GM19193 (cell line): Measurements from ENCODE around the gene USH1C.

Experiments used
- POLR2A ChIP-seq: IDR thresholded peaks from 4 replicates; pipeline ENCODE4 v1.6.1; 2011; ENCODE audit not compliant: insufficient read depth, insufficient read length; ENCODE audit errors: extremely low read depth

The USH1C gene

DNA sequence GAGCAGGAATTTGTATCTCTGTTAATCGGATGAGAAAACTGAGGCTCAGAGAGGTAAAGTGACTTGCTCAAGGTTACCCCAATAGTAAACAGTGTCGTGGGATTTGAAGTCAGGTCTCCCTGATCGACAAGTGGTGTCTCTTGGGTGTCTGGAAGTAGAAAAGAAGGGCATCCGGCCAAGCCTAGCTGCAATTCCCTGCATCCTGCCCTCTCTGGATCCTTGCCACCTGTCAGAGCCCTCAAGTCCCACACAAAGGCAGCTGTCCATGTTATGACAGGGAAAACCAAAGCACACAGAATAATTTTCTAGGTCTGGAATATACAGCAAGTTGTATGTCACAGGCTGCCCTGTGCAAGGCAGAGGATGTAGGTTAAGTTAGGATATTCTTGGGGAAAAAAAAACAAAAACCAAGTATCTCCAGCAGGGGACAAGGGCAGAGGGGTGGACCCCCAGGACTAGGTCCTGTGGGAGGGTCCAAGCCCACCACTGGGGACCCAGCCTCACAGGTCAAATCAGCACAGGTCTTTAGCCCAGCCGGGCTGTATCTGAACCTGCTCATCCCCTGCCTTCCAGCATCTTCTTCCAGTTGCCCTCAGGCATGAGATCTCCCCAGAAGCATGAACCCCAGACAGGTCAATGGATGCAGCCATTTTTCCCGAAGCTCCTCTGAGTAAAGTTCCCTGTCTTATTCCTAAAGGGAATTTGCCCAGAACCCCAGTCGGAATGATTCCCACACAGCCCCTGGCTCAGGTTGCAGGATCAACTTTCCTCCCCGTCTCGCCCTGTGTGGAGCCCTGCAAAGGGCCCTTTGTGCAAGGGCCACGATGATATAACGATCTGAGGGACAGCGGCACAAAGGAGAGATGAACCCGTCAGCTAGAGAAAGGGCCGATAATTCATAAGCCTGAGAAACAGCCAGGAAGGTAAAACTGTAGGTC, 15.0 kb downstream of the USH1C start:
- no peak for TF ChIP-seq POLR2A

DNA sequence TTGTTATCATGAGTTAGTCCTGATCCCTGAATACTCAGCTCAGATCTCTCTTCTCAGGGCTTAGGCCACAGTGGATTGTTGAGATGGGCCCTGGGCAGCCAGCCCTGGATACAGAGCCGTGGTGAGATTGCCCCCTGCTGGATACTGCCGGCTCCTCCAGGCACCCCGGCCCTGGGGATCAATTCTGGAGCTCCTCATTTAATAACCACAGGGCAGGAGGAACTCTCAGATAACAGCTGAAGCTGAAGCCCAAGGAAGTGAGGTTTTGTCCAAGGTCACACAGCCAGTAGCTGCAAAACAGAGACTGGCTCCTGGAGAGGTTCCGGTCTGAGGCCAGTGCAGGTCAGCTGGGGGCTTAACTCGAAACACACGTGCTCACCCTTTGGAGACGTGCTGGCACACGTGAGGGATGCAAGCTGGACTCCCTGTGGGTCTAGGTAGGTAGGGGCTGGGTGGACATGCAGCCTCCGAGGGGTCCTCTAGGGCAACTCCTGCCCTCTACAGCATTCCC, 16.0 kb downstream of the USH1C start:
- no peak for TF ChIP-seq POLR2A

GRCh38 chr11:17527628-17527995, 16.6 kb downstream of the USH1C start:
- TF ChIP-seq POLR2A, result no peak

GRCh38 chr11:17526931-17527627, 17.1 kb downstream of the USH1C start:
- no peak for TF ChIP-seq POLR2A

GRCh38 chr11:17526326-17526725, 17.9 kb downstream of the USH1C start:
- no peak for TF ChIP-seq POLR2A

- no peak for TF ChIP-seq POLR2A
Observed at GRCh38 chr11:17525570-17525969, 18.6 kb downstream of the USH1C start.

- TF ChIP-seq POLR2A, result no peak
Observed at GRCh38 chr11:17524221-17524620, 20.0 kb downstream of the USH1C start.

DNA sequence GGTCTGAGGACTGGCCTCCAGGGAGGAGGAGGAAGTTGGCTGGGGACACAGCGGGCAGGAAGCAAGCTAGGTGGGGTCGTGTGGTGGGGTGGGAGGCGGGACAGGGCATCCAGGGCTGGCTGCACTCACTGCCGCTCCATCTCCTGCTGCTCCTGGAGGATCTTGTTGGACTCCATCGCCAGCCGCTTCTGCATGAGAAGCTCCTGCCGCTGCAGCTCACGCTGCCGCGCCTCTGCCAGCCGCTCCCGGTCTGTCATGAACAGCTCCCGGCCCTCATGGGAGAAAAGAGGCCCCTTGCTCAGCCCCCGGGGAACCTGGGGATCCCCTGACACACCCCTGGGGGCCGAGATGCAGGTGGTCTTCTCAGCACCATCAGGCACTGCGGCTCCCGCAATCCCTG, 21.6 kb downstream of the USH1C start:
- no peak for TF ChIP-seq POLR2A

- TF ChIP-seq POLR2A, result no peak
Observed at GRCh38 chr11:17521106-17521900, 22.9 kb downstream of the USH1C start.

DNA sequence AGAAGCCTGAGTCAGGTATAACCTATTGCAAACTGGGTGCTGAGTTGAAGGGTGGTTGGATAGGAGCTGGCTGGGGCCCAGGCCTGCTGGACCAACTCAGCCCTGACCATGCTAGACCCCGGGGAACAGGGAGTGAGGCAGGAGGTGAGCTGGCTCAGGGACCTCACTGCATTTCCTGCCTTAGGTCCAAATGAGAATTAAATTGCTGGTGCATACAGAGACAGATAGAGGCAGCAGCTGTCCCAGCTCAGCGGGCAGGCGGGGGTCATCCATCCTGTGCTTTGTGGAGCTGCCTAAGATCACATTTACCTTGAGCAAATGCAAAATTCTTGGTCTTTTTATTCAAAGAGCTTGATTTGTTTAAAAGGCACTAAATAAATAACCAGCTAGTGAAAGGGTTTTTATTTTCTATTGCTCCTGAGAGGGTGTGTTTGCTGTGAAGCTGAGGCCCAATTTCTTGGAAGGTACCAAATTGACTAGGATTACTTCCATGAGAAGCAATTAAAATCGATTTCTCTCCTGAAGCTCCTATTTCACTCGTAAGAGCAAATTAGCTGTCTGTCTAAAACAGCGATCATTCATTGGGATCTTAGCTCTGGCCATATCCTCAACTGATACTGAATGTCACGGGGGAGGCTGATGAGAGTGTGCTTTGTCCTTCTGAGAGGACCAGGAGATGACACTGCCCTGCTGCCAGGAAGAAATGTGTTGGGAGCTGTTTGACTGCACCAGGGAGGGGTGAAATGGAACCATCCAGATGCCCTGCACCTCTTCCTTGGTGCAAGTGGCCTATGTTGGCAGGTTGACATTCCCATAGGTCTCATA, 24.9 kb downstream of the USH1C start:
- no peak for TF ChIP-seq POLR2A

DNA sequence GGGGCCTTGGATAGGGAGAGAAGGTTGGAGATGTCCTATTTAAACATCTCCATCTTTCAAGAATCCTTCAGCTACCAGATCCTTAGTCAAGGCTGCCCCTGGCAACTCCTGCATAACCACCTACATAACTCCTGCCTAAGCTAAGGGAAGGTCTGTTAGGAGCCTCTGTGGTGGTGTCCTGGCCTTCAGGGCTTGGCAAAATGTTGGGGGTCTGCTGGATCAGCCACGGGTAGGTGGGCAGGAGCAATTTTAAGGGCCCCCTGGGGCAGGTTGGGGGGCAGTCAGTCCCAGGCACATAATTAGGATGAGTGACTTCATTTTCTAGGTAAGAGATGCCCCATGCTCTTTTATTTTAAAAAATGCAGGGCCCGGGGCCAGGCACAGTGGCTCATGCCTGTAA, 25.9 kb downstream of the USH1C start:
- TF ChIP-seq POLR2A, result no peak

DNA sequence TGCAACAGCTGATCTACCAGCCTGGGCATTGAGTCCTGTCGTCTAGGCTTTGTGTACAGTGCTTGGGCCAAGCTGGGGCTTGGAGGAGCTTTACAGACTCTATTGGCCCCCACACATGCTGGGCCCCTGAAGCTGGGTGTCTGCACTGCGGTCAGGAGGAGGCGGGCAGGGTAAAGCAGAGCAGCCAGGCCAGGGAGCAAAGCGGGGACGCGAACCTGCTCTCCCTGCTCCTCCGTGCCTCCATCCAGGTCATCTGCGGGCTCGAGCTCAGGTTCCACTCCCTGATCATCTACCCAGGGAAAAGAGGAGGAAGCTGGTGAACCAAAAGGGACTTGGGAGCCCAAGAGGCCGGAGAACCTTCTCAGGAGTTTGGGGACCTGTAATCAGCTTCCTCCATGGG, 27.0 kb downstream of the USH1C start:
- no peak for TF ChIP-seq POLR2A

DNA sequence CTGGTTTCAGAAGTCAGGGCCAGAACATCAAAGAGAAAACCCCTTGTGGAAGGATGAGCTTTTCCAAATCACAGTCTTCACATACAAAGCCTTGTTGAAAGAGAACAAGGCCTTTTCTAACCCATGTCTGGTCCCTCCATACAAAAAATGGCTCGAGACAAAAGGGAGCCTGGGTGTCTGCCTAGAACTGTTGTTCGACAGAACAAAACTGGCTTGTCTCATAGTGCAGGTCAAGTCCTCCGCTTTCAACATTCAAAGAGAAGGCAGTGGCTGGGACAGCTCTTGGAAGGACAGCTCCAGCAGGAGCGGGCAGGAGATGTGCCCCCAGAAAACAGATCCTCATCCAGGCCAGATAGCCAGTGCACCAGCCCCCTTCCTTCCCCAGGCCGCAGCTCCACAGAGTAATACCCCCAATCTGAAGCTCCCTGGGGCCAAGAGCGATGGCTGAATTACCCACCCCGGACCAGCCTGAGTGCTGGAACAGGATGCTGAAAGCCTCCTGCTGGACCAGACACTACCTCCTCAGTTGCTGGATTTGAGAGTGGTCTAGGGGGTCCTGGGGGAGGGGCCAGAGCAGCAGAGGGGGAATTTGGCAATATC, 27.6 kb downstream of the USH1C start:
- no peak for TF ChIP-seq POLR2A
